HepG2 (cell line): Measurements from ENCODE around the gene RSPH1. TPM values are rescaled to one million over a fixed set of nuclear protein-coding genes. Genes with fewer than 3 reads are reported as not detected.

Experiments
- FOXP1 ChIP-seq, 2 experiments: fragments of 450-650 bp in 1 of 2; IDR thresholded peaks; 2 replicates each; pipeline ENCODE4 v1.6.1; 2017 to 2018; ENCODE audit warnings: antibody characterized with exemption in 1 of 2
- MXD4 ChIP-seq: IDR thresholded peaks from 2 replicates; pipeline ENCODE4 v1.6.1; 2016; ENCODE audit warnings: mild to moderate bottlenecking, missing biosample characterization, missing genetic modification reagents
- NR2F6 ChIP-seq, 2 experiments: IDR thresholded peaks; 2 replicates each; pipeline ENCODE4 v1.6.1; 2016; ENCODE audit warnings: antibody characterized with exemption in 1 of 2, mild to moderate bottlenecking in 1 of 2
- PHF20 ChIP-seq: sonication (generic); formaldehyde crosslinking; IDR thresholded peaks from 2 replicates; pipeline ENCODE4 v1.5.0; 2020; ENCODE audit warnings: mild to moderate bottlenecking, missing genetic modification reagents
- RAD21 ChIP-seq: fragments of 450-650 bp; formaldehyde crosslinking; IDR thresholded peaks from 2 replicates; pipeline ENCODE4 v1.5.0; 2020; ENCODE audit warnings: mild to moderate bottlenecking
- SMAD1 ChIP-seq: sonication (generic); formaldehyde crosslinking; IDR thresholded peaks from 2 replicates; pipeline ENCODE4 v1.4.0; 2020; ENCODE audit warnings: missing genetic modification reagents, low read depth, mild to moderate bottlenecking, borderline replicate concordance
- ZBTB40 ChIP-seq, 2 experiments: fragments of 450-650 bp in 1 of 2; sonication (generic) in 1 of 2; formaldehyde crosslinking in 1 of 2; IDR thresholded peaks; 2 replicates each; pipeline versions ENCODE4 v1.6.1 to v1.8.0; 2016 to 2022; ENCODE audit warnings: antibody characterized with exemption in 1 of 2, mild to moderate bottlenecking in 1 of 2, missing genetic modification reagents in 1 of 2
- ZNF263 ChIP-seq: sonication (generic); formaldehyde crosslinking; IDR thresholded peaks from 2 replicates; pipeline ENCODE4 v1.4.0; 2020; ENCODE audit warnings: missing genetic modification reagents
- ZNF792 ChIP-seq: IDR thresholded peaks from 2 replicates; pipeline ENCODE4 v1.6.1; 2016
- ZNF841 ChIP-seq: sonication (generic); formaldehyde crosslinking; IDR thresholded peaks from 2 replicates; pipeline ENCODE4 v1.8.1; 2023; ENCODE audit warnings: missing genetic modification reagents, borderline replicate concordance
- ZSCAN9 ChIP-seq: IDR thresholded peaks from 2 replicates; pipeline ENCODE4 v1.6.1; 2016; ENCODE audit warnings: borderline replicate concordance
- polyA plus RNA-seq, 8 experiments: library from polyadenylated mRNA; depleted of rRNA in 3 of 8; stranded (reverse) in 7 of 8; unstranded in 1 of 8; fragments of >200 nt; fragmentation: Illumina TruSeq in 4 of 8; extraction: Trizol in 4 of 8; gene quantifications; 2 replicates each; pipeline versions ENCODE4 v1.2.1 to v1.2.3, GENCODE V29; 2011 to 2016; ENCODE audit warnings: low read depth in 4 of 8, missing spikeins in 1 of 8, mixed read lengths in 1 of 8; ENCODE audit not compliant: insufficient read depth in 1 of 8
- total RNA-seq, 5 experiments: library from RNA; depleted of rRNA; stranded (reverse); fragments of >200 nt; fragmentation: Illumina TruSeq; extraction: Trizol; gene quantifications; 2 replicates each; pipeline ENCODE4 v1.2.3, GENCODE V29; 2016; ENCODE audit warnings: low read depth in 1 of 5

Gene RSPH1
- total and polyA plus RNA-seq, 2 of the 13 experiments (the other 11 are each of a cell fraction or from before 2014, with no cell fraction given) = not detected

DNA sequence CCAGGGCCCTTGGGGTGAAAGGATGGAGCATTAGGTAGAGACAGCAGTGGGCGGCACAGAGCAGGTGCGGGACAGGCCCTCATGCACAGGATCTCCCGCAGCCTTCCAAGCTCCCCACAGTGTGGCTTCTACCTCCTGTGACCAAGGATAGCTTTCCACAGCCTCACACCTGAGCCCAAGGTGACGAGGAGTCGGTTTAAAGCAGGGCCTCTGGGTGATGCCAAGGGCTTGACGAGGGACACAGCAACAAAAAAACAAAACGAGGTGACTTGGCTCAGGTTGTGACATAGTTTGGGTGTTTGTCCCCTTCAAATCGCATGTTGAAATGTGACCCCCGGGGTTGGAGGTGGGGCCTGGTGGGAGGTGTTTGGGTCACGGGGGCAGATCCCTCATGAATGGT is 15.3 kb downstream of the RSPH1 start (continued):
- no peak for TF ChIP-seq ZSCAN9 (CRISPR knock-in tag)
- TF ChIP-seq SMAD1 (CRISPR knock-in tag) = no peak
- no peak for TF ChIP-seq NR2F6 (IDR thresholded peaks at IDR 0.05)
- TF ChIP-seq NR2F6 (CRISPR knock-in tag; IDR thresholded peaks at IDR 0.05) = no peak
- no peak for TF ChIP-seq RAD21 (CRISPR knock-in tag)
- no peak for TF ChIP-seq ZNF841
- TF ChIP-seq FOXP1 (IDR thresholded peaks at IDR 0.05) = no peak
- no peak for TF ChIP-seq FOXP1 (CRISPR knock-in tag; IDR thresholded peaks at IDR 0.05)
- no peak for TF ChIP-seq ZNF263 (CRISPR knock-in tag)
- TF ChIP-seq ZBTB40 (IDR thresholded peaks at IDR 0.05) = no peak
- TF ChIP-seq ZBTB40 (CRISPR knock-in tag; IDR thresholded peaks at IDR 0.05) = no peak
- TF ChIP-seq MXD4 (CRISPR knock-in tag) = no peak
- TF ChIP-seq ZNF792 (CRISPR knock-in tag) = no peak
- no peak for TF ChIP-seq PHF20
